AG04449 (cell line): Measurements from ENCODE around the gene ALG9.

Experiments
- CTCF ChIA-PET: fragments of 350-600 bp; formaldehyde crosslinking; extraction: SDS; loops from one replicate; lab custom pipeline; 2021; ENCODE audit warnings: antibody characterized with exemption; lab: Yijun Ruan, JAX
- POLR2A ChIA-PET: fragments of 400-600, 350-600 bp; formaldehyde crosslinking; extraction: SDS; loops from one replicate; lab custom pipeline; 2020; ENCODE audit warnings: antibody characterized with exemption, inconsistent platforms; lab: Yijun Ruan, JAX
- DNase-seq: peaks from one replicate; pipeline ENCODE4 v3.0.0-alpha.2; 2010; ENCODE audit warnings: low read depth, low spot score
- H3K4me3 ChIP-seq: 2 replicates; pipeline ENCODE4 v1.5.1; 2011; ENCODE audit warnings: low read depth, mild to moderate bottlenecking, control low read depth, low read length
- CTCF ChIP-seq: IDR thresholded peaks from one replicate; pipeline ENCODE4 v1.5.1; 2011; ENCODE audit warnings: mild to moderate bottlenecking, moderate library complexity, low read length, control low read depth, inconsistent platforms; ENCODE audit not compliant: insufficient read depth; ENCODE audit errors: missing control alignments

The ALG9 gene

DNA sequence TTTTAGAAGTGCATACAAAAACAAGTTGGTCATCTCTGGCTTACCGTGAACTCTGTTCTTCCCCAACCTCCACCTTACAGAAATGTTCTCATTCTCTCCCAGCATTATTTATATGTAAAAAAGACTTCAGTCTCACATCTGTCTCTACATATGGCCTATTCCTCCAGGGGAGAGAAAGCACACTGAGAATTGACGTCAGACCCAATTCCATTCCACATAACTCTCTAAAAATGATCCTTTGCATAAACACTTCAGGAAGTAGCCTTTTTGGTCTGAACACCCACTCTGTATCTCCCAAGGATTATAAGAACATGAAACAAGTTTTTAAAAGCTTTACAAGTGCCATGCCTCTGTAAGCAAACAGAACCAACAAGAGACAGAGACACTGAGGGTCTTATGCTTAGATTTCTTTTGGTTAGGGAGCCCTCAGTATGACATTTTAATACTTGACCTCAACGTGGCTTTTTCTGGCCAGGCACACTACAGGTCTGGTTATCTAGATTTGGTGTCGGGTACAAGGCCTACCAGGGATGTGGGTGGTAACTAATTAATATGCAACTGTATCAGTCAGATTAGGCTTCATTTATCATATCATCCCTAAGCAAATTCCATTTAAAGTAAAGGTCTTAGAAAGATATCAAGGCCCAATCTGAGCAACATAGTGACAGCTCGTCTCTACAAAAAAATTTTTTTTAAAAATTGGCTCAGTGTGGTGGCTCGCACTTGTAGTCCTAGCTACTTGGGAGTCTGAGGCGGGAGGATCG lies 56.6 kb downstream of the ALG9 start:
- no peak for TF ChIP-seq CTCF
- POLR2A ChIA-PET, result interaction anchor here (0.5 kb wide), 1 partner anchor 47 kb away, joined by 3 read pairs; no protein-coding TSS in a partner anchor
- peak; percentile 84 for DNase-seq
- CTCF ChIA-PET, result interaction anchor here (1.2 kb wide), 1 partner anchor 210 kb away, joined by 3 read pairs; no protein-coding TSS in a partner anchor
- H3K4me3 ChIP-seq, result no peak overlapping the region

- no peak overlapping the region for H3K4me3 ChIP-seq
- CTCF ChIA-PET, result no interaction called here
- DNase-seq, result no peak
- no peak for TF ChIP-seq CTCF
- POLR2A ChIA-PET, result no interaction called here
Observed at GRCh38 chr11:111814106-111814505, 57.3 kb downstream of the ALG9 start.

DNA sequence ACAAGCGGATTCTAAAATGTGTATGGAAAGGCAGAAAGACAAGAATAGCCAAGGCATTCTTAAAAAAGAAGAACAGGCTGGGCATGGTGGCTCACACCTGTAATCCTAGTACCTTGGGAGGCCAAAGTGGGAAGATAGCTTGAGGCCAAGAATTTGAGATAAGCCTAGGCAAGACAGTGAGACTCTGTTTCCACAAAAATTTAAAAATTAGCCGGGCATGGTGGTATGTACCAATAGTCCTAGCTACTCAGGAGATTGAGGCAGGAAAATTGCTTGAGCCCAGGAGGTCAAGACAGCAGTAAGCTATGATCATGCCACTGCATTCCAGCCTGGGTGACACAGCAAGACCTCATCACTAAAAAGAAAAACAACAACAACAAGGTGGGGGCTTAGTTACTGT lies 59.2 kb downstream of the ALG9 start:
- DNase-seq, result no peak
- ChIA-PET POLR2A (no interaction called here), CTCF (interaction anchor here (1.1 to 1.3 kb wide), 2 partner anchors 36 to 208 kb away, joined by 3 read pairs; no protein-coding TSS in a partner anchor)
- no peak overlapping the region for H3K4me3 ChIP-seq
- TF ChIP-seq CTCF, result no peak

DNA sequence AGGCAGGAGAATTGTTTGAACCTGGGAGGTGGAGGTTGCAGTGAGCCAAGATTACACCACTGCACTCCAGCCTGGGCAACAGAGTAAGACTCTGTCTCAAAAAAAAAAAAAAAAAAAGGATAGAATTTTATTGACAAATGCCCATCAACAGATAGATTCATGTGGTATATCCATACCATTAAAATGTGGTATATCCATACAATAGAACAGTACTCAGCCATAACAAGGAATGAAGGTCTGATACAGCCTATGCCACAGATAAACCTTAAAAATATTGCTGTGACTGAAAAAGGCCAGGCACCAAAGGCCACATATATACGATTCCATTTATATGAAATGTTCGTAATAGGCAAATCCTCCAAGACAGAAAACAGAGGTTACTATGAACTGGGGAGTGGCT lies 59.9 kb downstream of the ALG9 start:
- ChIA-PET CTCF (no interaction called here), POLR2A (no interaction called here)
- no peak for TF ChIP-seq CTCF
- no peak overlapping the region for H3K4me3 ChIP-seq
- DNase-seq, result no peak

DNA sequence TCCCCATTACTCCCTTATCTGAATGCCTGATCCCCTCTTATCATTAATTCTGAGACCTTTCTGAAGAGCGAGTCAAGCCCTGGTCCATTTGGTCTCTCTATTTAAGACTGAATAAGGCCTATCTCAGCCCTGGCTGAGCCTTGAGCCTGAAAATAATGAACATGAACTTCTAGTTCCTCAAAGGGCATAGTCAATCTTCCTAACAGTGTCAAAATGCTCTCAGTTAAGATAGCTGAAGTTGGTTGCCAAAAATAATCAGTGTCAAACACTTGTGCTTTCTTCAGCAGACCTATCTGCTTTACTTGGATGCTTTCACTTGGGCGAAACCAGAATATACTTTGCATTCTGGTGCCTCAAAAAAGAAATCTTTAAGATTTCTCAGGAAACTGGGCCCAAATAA lies 62.5 kb downstream of the ALG9 start:
- ChIA-PET CTCF (interaction anchor here (1.0 kb wide), 2 partner anchors 12 to 33 kb away, joined by 3 read pairs; no protein-coding TSS in a partner anchor), POLR2A (no interaction called here)
- no peak for DNase-seq
- TF ChIP-seq CTCF, result no peak
- no peak overlapping the region for H3K4me3 ChIP-seq

- no peak for DNase-seq
- TF ChIP-seq CTCF, result no peak
- ChIA-PET CTCF (interaction anchor here (1.0 to 1.2 kb wide), 3 partner anchors 11 to 221 kb away, joined by 3 to 4 read pairs (median 4); no protein-coding TSS in a partner anchor), POLR2A (no interaction called here)
- H3K4me3 ChIP-seq, result no peak overlapping the region
Observed at GRCh38 chr11:111808063-111808588, 63.3 kb downstream of the ALG9 start.
